GM19467 (cell line): ENCODE measurements around the gene CTF1.
"Not testable (repeated sequence)": the region's sequence is repeated elsewhere in the genome, so short reads cannot be mapped to it uniquely, and the experiment has no call there.

Source experiments
- ATAC-seq: cut with Tn5 transposase; IDR thresholded peaks from one replicate; pipeline ENCODE4 v1.9.1; 2021; ENCODE audit warnings: mild to moderate bottlenecking, moderate library complexity; ENCODE audit not compliant: unreplicated experiment

The CTF1 gene

DNA sequence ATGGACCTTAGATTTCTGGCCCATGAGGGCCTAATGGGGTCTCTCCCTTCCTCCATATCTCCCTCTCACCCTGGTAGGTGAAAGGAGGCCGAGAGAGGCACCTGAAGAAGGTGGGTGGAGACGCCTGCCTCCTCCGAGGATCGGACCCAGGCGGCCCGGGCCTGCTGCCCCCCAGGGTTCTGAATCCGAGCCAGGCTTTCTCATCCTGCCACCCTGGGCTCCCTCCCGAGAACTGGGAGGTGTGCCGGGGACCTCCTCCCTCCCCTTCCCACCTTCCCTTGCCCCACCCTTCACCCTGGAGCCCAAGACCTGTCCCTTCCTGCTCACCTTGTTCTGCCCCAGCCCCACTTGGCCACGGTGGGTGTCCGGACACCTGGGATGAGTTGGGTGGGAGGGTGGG lies 32.0 kb downstream of the CTF1 start:
- ATAC-seq, result no peak

DNA sequence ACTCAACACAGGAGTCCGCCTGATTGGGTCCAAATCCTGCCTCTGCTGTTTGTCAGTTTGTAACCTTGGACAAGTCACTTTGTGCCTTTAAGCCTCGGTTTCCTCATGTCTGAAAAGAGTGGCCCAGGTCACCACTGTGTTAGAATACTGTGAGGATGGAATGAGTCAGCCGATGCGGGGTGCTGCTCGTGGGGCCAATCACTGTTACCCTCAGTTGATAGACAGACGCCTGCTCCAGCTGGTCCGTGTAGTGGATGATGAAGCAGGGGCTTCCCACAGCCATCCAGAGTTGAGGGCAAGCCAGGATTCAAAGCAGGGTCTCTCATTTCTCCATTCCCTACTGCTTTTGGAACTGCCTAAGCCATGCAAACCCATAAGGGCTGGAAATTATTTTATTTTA lies 32.8 kb downstream of the CTF1 start:
- ATAC-seq, result no peak

DNA sequence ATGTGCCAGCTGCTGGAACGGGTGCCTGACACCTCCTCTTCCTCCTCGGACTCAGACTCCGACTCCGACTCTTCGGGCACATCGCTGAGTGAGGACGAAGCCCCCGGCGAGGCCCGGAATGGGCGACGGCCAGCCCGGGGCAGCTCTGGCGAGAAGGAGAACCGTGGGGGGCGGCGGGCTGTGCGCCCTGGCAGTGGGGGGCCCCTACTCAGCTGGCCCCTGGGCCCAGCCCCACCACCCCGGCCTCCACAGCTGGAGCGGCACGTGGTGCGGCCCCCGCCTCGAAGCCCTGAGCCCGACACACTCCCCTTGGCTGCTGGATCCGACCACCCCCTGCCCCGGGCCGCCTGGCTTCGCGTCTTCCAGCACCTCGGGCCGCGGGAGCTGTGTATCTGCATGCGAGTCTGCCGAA lies 33.8 kb downstream of the CTF1 start:
- ATAC-seq, result no peak

DNA sequence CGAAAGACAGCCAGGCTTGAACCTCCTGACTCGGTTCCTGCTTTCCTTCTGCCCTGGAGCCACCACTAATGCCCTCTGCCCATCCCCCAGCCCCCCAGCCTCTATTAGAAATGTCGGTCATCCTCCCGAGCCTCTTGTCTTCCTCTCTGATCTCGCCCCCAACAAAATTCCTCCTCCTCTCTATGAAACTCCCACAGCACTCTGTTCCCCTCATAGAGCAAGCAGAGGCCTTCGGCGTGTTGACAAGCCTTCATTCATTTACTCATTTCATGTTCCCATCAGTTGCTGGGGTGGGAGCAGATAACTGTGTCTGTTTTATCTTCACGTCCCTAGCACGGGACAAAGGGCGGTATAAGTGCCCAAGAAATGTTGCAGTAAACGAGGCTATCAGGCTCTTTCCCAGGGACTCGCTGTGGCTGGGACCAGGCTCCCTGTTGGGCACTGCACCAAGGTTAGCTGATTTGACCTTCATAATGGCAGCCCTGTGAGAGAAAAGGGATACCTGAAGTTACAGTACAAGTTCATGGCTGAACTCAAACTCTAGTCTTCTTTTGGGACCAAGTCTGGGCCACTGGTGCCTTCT lies 34.7 kb downstream of the CTF1 start:
- no peak for ATAC-seq

DNA sequence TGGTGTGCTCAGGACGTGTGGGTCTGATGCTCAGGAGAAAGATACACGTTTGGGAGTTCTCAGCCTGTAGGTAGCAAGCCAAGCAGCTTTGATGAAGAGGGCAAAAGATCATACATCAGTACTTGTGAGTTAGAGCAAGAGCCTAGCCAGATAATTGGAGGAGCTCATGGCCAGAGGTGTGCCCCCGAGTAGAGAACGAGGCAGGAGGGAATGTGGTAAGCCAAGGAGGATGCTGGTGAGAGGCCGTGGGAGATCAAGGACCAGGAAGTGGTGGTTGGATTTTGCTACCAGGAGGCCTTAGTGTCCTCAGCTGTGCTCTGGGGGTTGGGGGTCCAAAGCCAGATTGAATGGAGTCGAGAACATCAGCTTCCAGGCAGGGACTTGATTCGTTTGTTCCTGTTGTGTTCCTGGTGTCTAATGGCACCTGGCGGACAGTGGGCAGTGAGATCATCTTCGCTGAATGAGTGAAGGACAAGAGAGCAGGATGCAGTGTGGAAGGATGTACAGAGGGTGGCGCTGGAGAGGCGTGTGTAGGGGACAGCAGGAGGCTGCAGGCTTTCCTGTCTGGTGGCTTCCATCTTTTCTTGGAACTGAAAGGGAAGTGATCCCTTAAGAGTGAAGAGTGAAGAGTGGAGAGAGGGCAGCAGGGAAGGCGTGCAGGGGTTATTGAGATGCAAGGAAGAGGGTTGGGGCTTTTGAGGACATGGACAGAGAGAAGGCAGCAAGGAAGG lies 38.6 kb downstream of the CTF1 start:
- ATAC-seq, result no peak

DNA sequence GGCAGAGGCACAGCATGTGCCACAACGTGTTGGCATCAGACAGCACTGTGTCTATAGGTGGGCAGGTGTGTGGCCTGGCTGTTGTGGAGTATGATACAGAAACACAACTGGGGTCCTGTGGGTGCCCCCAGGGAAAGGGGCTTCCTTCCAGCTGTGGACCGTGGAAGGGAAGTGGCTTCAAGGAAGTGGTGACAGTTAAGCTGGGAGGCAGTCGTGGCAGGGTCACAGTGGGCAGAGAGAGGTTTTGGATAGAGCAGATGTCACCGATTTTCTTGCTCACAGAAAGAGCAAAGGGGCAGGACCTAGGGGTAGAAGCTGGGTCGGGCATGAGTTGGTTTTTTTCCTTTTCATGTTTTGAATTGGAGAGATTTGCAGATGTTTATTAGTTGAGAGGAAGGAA lies 41.3 kb downstream of the CTF1 start:
- no peak for ATAC-seq

DNA sequence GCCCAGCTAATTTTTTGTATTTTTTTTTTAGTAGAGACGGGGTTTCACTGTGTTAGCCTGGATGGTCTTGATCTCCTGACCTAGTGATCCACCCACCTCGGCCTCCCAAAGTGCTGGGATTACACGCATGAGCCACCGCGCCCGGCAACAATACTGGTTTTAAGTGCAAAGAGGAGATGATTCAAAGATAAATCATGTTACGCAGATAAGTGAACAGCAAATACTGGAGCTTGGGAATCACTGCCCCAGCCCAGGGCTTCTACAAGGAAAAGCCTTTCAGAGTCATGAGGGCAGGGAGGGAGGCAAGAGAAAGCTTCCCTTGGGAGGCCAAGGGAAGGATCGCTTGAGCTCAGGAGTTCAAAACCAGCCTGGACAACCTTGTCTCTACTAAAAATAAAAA lies 43.2 kb downstream of the CTF1 start:
- ATAC-seq, result not testable (repeated sequence)

DNA sequence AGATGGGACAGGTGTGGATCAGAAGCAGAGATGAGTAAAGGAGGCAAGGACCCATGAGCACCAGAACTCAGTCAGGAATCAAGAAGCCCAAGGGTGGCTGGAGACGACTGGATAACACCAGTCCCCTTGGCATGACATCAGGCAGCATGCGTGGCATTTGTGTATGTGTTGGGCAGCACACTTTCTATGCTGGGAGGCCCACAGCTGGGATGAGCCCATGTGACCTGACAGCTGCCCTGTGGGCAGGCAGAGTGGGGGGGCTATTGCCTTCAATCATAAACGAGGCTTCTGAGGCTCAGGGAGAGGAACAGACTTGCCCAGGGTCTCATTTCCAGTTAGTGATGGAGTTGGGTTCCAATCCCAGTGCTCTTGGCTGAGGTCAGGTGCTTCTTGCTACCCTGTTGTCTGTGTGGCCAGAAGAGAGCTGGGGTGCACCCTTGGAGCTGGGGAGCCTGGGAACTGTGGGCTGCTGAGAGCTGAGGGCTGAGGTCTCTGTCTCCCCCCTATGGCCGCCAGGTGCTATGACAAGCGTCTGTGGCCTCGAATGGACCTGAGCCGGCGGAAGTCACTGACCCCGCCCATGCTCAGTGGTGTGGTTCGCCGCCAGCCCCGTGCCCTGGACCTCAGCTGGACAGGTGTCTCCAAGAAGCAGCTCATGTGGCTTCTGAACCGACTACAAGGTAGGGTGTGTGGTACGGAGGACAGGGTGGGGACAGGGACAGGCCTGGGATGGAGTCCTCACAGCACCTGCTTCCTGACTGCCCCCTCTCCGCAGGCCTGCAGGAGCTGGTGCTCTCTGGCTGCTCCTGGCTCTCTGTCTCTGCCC lies 45.4 kb downstream of the CTF1 start:
- peak; percentile 82 for ATAC-seq

DNA sequence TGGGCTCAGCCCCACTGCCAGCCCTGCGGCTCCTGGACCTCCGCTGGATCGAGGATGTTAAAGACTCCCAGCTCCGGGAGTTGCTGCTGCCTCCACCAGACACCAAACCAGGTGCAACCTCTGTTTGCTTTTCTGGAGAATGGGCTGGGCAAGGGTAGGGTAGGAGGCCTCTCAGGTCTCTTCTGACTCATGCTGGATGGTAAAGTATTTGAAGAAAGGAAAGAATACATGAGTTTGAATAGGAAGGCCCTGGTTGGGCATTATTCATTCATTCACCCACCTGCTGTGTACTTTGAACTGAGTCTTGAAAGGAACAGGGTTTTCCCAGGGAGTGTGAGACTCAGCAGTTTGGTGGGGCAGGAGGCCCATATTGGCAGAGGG lies 46.0 kb downstream of the CTF1 start:
- no peak for ATAC-seq

DNA sequence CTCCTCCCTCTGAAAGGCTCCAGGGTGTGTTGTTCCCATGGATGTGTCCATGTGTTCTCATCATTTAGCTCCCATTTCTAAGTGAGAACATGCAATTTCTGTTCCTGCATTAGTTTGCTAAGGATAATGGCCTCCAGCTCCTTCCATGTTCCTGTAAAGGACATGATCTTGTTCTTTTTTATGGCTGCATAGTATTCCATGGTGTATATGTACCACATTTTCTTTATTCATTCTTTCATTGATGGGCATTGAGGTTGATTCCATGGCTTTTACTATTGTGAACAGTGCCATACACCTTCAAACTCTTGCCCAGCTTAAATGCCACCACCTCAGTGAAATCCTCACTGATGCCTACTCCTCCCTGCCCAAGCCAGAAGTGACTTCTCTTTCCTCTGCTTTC lies 47.9 kb downstream of the CTF1 start:
- no peak for ATAC-seq

DNA sequence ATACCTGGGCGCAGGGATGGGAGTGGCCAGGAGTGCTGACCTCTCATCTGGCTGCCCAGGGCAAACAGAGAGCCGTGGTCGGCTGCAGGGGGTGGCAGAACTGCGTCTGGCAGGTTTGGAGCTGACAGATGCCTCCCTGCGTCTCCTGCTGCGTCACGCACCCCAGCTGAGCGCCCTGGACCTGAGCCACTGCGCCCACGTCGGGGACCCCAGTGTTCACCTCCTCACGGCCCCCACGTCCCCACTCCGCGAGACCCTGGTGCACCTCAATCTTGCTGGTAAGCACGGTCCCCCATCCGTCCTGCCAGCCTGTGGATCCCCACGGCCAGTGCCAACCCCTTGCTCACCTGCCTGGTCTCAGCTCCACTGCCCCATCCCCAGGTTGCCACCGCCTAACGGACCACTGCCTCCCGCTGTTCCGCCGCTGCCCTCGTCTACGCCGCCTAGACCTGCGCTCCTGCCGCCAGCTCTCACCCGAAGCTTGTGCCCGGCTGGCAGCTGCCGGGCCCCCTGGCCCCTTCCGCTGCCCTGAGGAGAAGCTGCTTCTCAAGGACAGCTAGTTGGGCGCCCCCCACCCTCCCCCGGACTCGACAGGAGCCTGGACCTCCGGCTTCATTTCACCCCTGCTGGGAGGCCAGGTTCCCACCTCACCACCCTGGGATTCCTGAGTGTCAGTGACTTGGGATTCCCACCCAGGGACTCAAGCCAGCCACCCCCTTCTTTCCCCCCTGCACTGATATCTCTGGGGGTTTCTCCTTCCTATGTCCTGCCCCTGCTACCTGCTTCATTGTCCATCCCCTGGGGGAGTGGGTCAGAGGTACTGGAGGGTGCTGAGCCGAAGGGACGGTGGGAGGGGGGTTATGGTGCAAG lies 50.5 kb downstream of the CTF1 start:
- no peak for ATAC-seq

DNA sequence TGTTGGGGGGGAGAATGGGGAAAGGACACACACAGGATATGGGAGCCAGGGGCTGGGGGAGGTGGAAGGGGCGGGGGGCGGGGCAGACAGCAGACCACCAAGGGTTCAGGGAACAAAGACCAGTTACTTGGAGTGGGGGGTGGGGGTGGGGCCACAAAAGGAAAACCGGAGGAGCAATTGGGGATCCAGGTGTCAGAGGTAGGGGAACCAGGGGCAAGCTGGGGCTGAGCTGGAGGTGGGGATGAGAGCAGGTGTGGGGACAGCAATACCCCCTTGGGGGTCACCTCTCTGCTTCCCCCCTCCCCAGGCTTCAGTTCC lies 51.1 kb downstream of the CTF1 start:
- ATAC-seq, result no peak

DNA sequence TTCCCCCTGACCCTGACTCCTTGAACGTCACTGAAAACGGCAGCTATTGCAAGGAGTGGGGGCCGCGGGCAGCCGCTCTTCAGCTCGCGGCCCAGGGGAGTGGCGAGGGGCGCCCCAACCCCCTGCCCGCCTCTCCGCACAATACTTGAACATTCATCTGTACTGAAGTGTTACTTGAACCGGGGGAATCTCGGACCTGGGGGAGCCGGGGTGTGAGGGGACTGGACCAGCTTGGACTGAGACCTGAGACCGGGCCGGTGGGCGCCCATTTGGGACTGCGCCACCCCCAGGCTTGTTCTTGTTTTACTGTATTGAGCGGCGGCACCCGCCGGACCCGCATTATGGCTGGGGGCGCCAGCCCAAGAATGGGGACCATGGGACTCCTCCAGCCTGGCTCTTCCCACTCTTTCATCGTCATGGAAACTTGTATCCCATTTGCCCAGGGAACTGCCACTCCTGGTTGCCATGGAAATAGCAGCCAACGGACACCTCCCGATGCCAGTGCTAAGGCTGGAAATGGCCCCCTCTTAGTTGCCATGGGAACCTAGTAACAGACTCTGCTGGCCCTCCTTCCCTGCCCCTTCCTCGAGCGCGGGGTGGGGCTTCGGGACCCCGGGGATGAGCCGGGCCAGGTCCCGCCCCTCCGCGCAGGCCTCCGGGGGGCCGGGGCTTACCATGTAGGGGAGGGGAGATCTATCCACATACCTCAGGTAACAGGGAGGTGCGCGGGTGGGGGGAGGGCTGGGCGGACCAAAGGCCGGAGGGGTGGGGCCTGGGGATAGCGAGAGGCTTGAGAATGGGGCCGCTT lies 51.6 kb downstream of the CTF1 start:
- no peak for ATAC-seq

DNA sequence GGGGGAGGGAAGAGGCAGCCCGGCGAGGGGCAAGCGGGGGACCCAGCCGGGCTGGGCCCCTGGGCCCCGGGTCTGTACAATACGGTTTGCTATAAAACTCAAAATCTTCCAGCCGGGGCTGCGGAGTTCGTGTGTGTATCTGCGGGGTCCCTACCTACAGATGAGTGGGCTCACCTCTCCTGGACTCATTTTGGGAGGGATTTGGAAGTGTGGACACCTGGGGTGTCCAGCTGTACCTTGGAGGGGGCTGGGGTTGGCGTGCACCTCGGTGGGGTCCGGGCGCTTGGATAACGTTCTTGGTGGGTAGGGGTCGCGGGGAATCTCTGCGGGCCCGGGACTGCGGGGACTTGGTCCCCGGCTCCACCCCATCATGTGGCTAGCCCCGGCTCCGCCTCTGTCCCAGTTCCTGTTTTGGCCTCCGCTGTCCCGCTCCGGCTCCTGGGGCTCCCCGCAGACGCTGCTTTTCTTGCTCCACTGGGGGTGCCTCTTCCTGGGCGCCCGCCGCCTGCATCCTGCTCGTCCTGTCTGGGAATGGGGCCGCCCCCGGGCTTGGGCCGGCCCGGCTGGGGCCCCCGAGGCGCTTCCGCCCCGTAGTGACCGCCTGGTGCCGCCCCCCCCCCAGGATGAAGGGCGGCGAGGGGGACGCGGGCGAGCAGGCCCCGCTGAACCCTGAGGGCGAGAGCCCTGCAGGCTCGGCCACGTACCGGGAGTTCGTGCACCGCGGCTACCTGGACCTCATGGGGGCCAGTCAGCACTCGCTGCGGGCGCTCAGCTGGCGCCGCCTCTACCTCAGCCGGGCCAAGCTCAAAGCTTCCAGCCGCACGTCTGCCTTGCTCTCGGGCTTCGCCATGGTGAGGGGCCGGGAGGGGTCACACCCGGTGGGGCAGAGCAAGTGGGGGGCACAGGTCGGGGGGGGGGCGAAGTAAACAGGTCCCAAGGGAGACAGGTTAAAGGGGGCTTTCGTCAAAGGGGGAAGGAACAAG lies 52.5 kb downstream of the CTF1 start, which contains the start of gene ORAI3:
Gene ORAI3 (plus strand): TSS at position 402 of the 983 bp plus-strand sequence. CDS start 222 bp downstream, at position 624.
- ATAC-seq, result peak; percentile 61

DNA sequence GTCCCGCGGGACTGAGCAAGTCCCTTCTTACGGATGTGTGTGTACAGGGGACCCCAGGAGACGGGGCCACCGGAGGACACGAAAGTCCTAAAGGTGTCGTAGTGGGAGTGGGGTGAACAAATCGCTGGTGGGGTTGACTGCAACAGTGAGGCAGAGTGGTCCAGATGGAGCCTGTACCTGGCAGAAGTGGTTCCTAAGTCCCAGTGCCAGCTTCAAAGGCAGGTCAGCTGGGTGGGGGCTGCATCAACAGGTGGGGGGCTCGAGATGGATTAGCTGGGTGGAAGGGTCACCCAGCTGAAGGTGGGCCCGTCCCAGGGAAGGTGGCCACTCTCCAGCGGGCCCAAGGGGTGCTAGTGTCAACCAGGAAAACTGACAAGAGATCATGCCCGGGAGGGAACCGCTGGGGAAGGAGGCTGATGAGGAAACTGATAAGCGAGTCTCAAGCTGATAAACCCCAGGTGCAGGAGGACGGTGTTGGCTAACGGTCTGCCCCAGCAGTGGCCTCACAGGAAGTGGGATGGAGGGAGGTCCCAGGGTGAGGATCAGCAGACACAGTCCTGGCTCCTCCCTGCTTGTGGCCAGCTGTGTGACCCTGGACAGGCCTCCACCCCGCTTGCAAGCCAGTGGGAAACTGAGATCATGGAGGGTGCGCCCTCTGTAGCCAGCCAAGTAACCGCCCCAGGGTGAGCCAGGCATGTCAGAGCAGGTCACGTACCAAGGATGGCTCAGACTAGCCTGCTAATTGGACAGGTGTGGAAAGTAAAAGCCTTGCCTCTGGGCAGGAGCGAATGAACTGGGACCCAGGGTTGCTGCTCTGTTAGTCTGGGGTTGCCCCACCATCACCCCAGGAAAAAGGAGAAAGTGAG lies 53.5 kb downstream of the CTF1 start:
- peak; percentile 39 for ATAC-seq

DNA sequence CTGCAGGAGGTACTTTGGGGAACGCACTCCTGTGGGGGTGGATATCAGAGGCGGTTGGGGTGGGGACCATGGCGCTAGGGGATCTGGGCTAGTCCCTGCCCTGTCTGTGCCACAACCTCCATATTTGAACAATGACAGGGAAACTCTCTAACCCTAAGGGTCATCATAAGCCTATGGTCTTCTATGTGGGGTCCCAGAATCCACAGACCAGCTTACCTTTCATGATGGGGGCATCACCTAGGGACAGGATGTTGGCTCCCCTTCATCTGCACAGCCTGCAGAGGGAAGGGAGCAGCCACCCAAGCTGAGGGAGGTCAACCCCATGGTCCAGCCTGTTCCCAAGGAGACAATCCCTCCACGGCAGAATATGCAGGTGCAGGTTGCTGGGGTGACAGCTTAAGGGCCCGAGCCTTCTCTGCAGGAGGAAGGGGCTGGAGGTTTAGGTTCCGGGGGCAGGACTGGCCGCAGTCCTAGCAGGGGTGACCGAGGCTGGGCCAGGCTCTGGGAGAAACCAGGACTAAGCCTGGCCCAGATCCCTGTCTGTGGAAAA lies 54.2 kb downstream of the CTF1 start:
- no peak for ATAC-seq

DNA sequence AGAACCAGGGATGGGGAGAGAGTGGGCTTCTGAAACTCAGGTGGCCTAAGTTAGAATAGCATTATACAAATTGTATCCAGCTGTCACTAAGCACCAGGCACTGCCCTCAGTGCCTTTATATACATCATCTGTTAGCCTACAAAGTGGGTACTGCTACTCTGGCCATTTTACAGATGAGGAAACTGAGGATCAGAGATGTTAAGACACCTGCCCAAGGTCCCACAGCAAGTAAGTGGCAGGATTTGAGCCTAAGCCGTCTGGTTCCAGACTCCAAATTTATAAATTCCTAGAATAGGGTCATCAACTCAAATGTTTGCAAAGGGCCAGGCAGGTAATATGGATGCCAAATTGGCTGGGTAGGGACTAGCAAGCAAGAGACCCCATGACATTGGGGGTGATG lies 54.8 kb downstream of the CTF1 start:
- ATAC-seq, result no peak

DNA sequence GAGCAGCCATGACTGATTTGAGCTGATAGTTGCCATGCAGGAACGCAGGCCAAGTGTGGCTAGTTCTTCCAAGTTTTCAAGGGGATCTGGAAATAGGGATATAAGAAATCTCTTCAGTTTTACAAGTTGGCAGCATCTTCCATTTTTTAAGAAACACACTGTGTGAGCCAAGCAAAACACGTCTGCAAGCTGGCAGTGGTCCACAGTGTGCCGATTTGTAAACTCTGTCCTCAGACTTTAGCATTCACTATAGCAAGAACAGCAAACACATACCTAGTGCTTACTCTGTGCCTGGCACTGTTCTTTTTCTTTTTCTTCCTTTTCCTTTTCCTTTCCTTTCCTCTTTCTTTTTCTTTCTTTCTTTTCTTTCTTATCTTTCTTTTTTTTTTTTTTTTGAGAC lies 55.3 kb downstream of the CTF1 start:
- ATAC-seq, result no peak
